Mammary epithelial cell (primary cell): Measurements from ENCODE around the gene GLB1L2.

ENCODE experiments used
- CTCF ChIP-seq, 2 donors: IDR thresholded peaks in 1 of 2; conservative IDR thresholded peaks in 1 of 2; 2 replicates each; pipeline ENCODE4 v1.5.1; 2011 to 2012; ENCODE audit warnings: inconsistent platforms in 2 of 2, low read length in 2 of 2, mild to moderate bottlenecking in 2 of 2, control low read depth in 1 of 2, low read depth in 1 of 2; ENCODE audit not compliant: insufficient read depth in 1 of 2; ENCODE audit errors: extremely low read depth in 1 of 2
- EZH2 ChIP-seq: IDR thresholded peaks from 2 replicates; pipeline ENCODE4 v1.6.1; 2012; ENCODE audit warnings: low read length, inconsistent platforms, borderline replicate concordance

DNA sequence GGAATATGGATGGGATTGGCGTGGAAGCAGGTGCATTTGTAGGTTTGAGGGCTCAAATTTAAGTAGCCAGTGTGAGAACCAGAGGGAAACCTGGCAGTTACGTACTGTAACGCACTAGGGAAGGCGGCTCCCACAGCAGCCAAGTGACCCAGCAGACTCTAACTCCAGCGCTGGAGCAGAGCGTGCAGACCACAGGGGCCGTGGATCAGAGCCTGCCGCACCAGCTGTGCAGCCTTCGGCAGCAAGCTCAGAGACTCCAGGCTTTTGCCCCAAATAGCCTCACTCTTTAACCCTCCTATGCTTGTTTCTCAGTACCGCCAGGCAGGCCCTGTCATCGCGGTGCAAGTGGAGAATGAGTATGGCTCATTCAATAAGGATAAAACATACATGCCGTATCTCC is 43.3 kb upstream of the GLB1L2 start:
- TF ChIP-seq CTCF (conservative IDR thresholded peaks at IDR 0.05 in 1 of 2, IDR thresholded peaks at IDR 0.05 in 1 of 2; ENCODE audit: extremely low read depth in 1 of 2, insufficient read depth in 1 of 2, low read depth in 1 of 2, low read length in 2 of 2) (no peak), EZH2 (no peak)
